HG03432 (cell line): Measurements from ENCODE around the gene GJB2.

Source experiments
- ATAC-seq: cut with Tn5 transposase; IDR thresholded peaks from one replicate; pipeline ENCODE4 v1.9.1; 2021; ENCODE audit warnings: mild to moderate bottlenecking, moderate library complexity; ENCODE audit not compliant: unreplicated experiment

Gene GJB2

DNA sequence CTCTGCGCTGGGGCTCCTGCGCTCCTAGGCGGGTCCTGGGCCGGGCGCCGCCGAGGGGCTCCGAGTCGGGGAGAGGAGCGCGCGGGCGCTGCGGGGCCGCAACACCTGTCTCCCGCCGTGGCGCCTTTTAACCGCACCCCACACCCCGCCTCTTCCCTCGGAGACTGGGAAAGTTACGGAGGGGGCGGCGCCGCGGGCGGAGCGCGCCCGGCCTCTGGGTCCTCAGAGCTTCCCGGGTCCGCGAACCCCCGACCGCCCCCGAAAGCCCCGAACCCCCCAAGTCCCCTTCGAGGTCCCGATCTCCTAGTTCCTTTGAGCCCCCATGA lies at the start of gene GJB2:
TSS of gene GJB2 (minus strand) at position 103 of the 326 bp plus-strand sequence. CDS start 3,357 bp downstream, outside the sequence.
- ATAC-seq = no peak

DNA sequence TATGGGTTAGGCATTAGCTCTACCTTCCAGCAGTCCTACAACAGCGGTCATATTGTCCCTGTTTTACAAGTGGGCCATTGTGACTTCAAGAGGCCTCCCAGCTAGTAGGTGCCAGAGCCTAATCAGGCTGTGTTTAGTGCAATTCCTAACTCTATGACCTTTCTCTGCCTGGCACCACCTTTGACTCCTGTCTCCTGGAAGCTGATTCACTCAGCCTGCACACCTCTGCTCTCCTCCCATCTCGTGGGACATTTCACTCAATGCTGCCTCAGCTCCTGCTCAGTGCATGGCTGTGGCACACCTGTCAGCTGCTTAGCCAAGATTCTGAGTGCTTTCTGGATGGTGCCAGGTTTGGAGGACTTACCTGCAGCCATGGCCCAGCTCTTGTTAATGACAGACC lies 48.9 kb upstream of the GJB2 start:
- ATAC-seq = no peak

DNA sequence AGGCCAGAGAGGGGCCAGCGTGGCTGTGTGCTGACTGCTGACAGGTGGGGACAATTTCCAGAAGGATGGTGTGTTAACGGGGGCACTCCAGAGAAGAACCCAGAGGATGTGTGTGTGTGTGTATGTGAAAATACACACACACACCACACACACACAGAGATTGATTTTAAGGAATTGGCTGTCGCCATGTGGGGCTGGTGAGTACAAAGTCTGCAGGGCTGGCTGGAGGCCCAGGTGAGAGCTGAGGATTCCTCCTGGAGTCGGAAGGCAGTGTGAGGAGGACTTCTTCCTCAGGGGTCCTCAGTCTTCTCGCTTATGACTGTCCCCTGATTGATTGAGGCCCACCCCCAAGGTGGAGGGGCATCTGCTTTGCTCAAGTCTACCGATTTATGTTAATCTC lies 47.0 kb upstream of the GJB2 start:
- no peak for ATAC-seq

DNA sequence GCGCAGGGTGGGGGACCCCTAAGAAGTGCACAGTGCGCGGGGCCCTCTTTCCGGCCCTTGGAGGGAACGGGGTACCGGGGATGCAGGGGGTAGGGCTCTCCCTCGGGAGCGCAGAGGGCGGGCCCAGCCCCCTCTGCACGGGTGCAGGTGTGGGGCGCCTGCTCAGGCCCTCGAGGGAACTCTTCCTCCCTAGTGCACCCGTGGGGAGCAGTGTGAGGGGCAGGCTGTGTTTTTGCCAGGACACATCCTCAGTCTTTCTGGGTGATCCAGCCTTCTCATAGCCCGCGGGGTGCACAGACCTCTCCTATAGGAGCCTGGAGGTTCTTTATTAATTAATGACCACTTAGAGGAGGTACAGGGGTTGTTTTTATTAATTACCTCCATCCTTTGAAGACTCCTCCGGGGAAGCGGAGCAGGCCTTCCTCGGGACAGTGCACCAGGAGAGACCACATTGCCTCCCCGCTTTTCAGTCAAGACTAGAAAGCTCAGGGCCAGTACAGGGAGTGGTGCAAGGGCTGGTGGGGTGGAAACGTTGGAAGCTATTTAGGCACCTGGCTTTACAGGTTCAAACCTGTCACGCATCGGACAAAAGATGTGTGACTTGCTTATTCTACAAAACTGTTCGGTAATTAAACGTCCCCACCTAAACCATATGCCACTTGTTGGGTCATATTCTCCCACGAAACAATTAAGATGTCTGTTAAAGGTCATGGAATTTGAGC lies 40.0 kb upstream of the GJB2 start:
- ATAC-seq = no peak

DNA sequence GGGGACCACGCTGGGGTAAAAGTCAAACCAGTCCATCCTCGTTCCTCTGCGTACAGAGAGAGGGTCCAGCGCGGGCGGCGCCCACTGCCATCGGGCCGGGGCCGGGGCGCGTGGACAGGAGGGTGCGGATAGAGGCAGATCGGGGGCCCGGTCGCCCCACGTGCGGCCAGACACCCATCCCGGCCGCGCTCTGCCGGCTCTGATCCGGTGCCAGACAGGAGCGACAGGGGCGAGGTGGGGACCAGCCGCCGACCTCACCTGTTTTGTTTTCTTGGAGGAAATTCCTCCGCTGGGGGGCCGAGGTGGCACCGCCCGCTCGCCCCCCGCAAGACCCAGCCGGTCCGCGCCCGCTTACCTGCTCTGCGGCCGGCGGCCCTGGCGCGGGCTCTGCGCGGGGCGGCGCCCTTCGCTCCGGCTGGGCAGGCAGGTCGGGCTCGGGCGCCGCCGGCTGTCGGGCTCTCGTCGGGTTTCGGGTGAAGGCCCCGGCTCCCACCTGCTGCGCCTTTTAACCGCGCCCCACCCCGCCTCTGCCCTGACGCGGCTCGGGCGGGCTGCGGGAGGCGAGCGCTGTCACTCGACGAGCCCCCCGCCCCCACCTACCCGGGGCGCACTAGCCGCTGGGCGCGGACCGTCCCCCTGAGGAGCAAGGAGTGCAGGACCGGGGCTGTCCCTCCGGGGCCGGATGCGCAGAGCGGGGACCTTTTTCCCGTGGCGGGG lies 39.3 kb upstream of the GJB2 start, which contains the start of gene GJB6:
TSS of gene GJB6 (minus strand) at position 481 of the 717 bp plus-strand sequence. CDS start 8,839 bp downstream, outside the sequence.
- no peak for ATAC-seq

DNA sequence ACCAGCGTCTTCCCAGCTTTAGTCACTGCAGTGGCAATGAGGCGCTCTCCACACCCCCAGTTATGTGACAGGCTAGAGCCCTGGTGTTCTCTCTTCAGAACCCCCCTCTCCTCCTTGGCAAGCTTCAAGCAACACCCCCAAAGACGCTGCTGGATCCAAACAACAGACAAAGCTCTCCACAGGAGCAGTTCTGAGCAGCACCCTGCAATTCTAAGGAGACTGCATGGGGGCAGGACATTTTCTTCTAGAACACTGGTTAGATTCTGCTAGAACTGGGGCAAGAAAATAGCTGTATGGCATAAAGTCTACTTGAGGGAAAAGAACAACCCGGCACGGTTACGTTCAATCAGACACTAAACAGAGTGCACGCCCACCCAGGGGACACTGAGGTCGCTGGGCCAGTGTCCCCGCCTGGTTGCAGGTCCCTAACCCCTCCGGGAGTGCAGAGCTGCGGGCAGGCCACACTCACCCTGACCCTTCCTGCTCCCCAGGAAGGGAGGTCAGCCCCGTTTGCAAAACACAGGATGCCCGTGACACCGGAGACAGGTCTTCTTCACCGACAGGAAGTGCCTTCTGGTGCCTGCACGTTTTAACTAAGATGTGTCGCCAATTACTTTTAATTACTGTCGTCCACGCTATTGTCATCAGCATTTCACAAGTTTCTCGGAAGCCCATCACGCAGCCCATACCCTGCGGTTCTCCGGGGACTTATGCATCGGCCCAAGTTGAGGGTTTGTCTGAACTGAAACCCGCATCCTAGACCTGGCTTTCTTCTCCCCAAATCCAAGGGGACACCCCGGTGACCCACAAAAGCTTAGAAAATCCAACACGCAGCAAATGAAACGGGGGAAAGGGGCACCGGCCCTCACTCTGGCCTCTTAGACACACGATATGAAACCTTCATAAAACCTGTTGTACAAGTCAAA lies 38.4 kb upstream of the GJB2 start:
- no peak for ATAC-seq

DNA sequence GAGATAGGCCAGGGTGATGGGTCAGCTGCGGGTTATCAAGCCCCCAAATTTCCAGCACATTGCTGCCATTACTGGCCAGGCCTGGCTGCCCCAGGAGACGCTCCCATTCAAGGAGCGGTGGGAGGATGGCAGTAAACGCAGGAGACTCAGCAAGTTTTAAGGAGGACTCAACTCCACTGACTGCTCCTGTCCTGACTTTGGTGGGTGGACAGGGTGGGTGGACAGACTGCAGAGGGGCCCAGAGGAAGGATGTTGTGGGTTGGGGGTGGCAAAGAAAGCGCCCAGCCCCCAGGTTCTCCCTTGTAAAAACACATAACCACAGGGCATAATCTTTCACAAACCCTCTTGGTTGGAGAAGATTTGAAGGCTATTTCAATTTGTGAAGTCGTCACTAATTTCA lies 35.0 kb upstream of the GJB2 start:
- ATAC-seq = no peak

DNA sequence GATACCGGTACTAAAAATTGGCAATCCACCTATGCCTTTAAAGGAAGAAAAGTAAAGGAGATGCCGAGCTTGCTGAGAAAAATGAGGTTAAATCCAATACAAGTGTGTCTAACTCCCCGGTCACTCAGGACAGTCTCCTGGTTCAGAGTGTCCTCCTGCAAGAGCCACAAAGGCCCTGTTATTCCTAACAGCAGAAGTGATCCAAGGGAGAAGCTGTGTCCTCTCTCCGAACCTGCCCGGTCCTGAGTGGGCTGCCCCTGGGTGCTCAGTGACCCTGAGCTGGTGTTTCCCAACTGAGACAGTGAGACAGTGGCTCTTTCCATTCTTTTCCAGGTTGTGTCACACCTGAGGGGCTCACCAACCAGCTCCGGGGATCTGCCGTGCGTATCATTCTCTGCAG lies 34.5 kb upstream of the GJB2 start:
- no peak for ATAC-seq

DNA sequence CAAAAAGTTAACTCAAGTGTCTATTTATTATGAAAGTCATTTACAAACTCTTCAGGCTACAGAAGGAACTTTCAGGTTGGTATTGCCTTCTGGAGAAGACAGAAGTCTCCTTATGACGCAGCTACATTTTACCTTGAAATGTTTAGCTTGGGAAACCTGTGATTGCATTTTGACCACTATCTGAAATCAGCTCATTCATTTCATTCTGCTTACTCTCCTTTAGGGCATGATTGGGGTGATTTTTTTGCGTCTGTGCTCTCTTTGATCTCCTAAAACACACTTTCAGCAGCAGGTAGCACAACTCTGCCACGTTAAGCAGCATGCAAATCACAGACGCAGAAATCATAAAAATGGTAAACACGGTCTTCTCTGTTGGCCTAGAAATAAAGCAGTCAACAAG lies 29.8 kb upstream of the GJB2 start:
- ATAC-seq = no peak

DNA sequence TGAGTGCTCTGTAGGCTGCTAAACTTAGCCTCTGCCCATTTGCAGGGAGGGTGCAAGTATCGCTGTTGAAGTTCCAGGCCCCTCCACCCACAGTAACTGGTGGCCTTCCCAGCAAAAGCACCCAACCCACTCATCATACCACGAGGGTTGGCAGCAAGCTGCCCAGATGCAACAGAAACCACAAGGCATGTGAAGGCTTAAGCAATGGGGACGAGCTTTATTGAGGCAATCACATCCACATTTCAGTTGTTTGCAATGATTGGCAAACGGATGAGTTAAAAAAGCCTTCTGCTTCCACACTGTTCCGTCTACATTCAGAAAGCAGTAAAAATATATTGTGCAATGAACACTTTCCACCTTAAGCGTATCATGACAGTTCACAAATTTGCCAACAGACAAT lies 29.0 kb upstream of the GJB2 start:
- ATAC-seq = no peak

DNA sequence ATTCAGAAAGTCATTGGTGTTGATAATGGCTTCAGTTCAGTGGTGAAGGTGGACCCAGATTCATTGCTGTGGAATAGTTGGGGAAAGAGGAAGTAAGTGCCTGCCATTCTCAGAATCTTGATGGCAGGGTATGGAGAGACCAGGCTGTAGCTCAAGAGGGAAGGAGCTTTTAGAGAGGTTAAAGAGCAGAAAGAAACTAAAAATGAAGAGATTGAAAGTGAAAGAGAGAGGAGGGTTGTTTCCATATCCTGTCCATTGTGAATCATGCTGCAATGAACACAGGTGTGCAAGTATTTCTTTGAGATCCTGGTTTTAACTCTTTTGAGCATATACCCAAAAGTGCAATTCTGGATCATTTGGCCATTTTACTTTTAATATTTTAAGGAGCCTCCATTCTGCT lies 26.8 kb upstream of the GJB2 start:
- ATAC-seq = peak; percentile 82

DNA sequence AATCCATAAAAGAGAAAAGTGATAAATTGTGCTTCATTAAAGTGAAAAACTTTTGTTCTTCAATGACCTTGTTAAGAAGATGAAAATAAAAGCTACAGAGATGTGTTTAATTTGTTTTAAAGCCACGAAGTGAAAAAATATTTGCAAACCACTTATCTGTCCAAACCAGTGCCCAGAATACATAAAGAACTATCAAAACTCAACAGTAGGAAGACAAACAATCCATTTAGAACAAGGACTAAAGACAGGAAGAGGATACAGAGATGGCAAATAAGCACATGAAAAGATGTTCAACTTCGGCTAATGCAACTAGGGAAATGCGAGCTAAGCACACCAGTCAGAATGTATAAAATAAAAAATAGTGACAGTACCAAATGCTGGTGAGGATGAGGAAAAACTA lies 24.4 kb upstream of the GJB2 start:
- no peak for ATAC-seq

DNA sequence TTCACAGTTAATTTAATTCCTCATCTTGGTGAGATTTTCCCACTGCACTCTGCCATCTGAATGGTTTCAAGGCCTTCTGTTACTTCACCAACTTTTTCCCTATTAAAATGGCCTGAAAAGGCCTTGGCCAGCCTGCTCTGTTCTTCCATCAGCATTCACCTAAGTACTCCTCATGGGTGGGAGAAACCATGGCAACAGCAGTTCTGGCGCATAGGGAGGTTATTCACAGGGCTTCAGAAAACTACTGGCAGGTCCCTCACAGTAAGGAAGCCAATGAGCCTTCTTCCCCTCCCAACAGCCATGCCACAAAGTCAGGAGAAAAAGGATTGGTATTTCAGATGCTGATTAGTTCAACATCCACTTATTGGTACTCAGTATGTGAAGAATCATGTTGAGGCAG lies 17.2 kb upstream of the GJB2 start:
- no peak for ATAC-seq

DNA sequence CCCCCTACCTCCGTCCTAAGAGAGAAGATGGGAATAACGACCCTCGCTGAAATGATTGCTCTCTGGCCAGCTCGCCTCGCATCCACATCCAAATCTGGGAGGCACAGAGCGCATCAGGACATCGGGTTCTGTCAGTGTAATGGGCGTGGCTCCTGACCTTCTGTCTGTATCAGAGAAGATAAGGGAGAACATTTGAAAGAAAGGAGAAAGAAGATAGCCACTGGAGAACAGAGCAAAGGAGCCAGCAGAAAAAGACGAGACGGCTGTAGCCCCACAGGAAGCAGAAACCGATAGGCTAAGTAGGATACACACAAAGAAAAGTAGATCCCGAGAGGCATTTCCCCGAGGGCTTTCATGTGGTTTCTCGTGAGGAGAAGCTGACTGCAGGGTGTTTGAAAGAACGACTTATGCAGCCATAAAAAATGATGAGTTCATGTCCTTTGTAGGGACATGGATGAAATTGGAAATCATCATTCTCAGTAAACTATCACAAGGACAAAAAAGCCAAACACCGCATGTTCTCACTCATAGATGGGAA lies 14.0 kb upstream of the GJB2 start:
- no peak for ATAC-seq

DNA sequence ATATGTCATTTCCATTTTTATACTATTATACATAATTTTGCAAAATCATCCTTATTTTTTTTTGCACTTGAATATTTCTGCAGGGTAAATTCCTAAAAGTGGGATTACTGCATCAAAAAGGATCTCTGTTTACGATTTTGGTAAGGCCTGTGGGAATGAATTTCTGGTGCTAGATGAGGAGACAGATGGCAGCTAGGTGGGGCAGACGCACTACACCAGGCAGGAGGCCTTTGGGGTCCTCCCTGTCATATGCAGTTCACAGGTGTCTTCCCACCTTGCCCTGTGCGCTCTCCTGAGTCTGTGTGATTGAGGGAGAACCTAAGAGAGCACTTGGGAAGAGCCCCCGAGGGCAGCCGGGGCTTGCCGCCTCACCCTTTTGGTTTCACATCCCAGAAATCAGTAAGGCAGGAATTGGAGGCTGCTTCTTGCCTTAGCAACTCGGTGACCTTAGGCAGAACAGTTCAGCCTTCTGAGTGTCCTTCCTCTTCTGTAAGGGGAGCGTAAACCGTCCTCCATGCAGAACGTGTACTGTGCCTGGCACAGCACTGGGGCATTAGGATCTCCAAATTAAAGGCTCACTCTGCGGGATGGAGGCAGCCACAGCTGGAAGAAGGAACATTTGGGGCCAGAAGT lies 13.4 kb upstream of the GJB2 start:
- ATAC-seq = no peak

DNA sequence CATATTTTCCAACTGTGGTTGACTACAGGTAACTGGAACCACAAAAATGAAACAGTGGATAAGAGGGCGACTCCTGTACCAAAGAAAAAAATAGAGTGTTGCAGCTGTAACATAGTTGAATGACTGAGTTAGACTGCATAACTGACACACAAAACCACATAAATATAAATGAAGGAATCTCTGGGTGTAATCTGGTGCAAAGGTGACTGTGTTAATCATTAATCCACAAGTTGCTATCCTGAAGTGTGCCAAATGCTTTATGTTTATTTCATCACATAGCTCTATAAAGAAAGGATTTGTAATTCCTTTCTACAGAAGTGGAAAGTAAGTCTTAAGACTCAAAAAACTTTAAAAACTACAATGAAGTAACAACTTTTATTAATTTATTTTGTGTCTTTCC lies 6.0 kb upstream of the GJB2 start:
- ATAC-seq = no peak

DNA sequence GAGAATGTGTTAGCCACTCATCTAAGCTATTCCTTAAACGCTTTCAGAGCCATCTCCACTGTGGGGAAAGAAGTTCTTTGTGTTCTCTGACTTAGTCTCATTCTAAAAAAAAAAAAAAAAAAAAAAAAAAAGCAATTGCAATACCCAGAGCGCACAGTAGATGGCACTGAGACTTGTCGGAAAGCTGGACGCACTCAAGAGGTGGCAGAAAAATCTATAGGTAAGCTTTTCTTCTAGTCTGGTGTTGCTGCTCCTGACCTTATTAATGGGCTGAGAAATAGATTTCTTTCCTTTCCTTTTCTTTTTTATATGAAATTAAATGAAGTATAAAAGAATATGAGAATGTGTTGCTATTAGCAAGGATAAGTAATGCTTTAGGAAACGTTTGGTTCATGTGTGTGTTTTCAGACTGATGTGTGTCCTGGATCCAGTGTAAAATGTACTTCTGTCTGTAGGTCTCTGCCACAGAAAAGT lies 4.7 kb upstream of the GJB2 start:
- ATAC-seq = peak; percentile 35

DNA sequence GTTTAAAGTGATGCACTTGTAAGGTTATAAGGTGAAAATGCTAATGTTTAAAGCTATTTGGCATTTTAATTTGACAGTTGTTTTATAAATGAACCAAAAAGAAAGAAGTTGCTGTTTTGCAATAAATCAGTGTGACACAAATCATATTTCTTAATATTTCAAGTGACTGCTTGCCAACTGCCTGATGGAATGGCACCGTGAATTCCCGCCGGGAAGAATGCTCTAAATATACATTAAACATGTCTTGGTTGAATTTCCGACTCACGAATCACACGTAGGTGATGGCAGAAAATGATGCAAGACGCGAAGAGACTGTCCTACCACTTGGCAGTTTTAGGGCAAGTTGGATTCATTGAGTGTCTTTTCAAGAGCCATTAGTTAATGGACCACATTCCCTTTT lies 3.1 kb upstream of the GJB2 start:
- ATAC-seq = no peak

DNA sequence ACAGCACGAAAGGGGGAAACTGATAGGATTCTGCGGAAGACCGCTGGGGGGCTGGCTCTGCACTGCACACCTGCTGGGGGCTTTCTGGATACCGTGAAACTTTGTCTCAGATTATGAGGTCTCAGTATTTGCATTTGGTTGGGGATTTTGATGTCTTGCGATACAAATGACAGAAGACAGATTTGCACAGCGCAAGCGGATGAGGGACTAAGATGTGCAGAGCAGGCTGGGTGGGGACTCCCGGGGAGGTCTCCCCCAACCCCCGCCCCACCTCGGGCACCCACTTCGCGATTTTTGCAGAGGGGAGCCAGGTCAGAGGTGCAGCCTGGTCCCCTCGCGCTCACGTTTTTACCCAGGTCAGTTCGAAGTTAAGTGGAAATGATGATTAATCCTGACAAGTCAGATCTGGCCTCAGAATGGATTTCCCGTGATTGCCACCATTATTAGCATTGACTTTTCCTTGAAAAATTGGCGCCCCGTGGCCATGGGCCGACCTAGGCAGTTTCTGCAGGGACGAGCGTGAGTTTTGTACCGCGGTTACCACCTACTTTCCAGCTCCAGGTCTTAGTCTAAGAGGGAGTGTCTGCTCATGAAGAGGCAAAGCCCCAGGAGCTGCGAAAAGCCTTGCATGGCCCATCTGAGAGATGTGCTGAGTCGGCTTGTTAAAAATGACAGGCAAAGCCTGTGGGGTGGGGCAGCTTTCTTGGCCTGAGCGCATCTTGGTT lies 1.3 kb upstream of the GJB2 start:
- no peak for ATAC-seq
